GM18870 (cell line): ENCODE measurements around the gene FOS.
"Not testable (repeated sequence)": the region's sequence is repeated elsewhere in the genome, so short reads cannot be mapped to it uniquely, and the experiment has no call there.

Source experiments
- ATAC-seq: cut with Tn5 transposase; IDR thresholded peaks from one replicate; pipeline ENCODE4 v1.9.1; 2021; ENCODE audit warnings: moderate library complexity; ENCODE audit not compliant: unreplicated experiment

FOS gene

GRCh38 chr14:75274899-75275569, 3.6 kb upstream of the FOS start:
- ATAC-seq, result no peak

DNA sequence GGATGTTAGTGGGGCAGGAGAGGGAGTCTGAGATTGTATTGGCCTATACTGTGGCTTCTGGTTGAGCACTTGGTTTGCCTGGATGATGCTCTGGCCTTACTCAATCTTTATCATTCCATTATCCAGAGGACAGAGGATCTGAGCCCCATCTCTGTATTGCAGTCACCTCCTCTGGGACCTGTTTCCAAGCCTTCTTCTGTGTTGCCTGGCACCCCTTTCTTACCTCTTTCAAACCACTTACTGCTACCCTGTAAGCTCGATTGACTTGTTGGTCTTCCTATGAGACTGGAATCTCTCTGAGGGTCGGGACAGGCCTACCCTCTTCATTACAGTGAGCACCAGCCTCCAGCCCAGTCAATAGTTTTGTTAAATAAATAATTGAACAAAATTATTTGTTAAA, 3.0 kb upstream of the FOS start:
- no peak for ATAC-seq

GRCh38 chr14:75277008-75277814, 1.4 kb upstream of the FOS start:
- no peak for ATAC-seq

- no peak for ATAC-seq
Observed at GRCh38 chr14:75277815-75278421, 710 bp upstream of the FOS start.

GRCh38 chr14:75279153-75279762, 630 bp downstream of the FOS start:
- no peak for ATAC-seq

DNA sequence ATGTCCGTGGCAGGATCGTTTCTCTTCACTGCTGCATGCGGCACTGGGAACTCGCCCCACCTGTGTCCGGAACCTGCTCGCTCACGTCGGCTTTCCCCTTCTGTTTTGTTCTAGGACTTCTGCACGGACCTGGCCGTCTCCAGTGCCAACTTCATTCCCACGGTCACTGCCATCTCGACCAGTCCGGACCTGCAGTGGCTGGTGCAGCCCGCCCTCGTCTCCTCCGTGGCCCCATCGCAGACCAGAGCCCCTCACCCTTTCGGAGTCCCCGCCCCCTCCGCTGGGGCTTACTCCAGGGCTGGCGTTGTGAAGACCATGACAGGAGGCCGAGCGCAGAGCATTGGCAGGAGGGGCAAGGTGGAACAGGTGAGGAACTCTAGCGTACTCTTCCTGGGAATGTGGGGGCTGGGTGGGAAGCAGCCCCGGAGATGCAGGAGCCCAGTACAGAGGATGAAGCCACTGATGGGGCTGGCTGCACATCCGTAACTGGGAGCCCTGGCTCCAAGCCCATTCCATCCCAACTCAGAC, 1.2 kb downstream of the FOS start:
- no peak for ATAC-seq

DNA sequence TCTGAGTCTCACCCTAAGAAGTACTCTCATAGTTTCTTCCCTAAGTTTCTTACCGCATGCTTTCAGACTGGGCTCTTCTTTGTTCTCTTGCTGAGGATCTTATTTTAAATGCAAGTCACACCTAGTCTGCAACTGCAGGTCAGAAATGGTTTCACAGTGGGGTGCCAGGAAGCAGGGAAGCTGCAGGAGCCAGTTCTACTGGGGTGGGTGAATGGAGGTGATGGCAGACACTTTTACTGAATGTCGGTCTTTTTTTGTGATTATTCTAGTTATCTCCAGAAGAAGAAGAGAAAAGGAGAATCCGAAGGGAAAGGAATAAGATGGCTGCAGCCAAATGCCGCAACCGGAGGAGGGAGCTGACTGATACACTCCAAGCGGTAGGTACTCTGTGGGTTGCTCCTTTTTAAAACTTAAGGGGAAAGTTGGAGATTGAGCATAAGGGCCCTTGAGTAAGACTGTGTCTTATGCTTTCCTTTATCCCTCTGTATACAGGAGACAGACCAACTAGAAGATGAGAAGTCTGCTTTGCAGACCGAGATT, 1.7 kb downstream of the FOS start:
- no peak for ATAC-seq

GRCh38 chr14:75280831-75281653, 2.4 kb downstream of the FOS start:
- no peak for ATAC-seq

- ATAC-seq, result no peak
Observed at GRCh38 chr14:75281654-75282019, 3.0 kb downstream of the FOS start.

DNA sequence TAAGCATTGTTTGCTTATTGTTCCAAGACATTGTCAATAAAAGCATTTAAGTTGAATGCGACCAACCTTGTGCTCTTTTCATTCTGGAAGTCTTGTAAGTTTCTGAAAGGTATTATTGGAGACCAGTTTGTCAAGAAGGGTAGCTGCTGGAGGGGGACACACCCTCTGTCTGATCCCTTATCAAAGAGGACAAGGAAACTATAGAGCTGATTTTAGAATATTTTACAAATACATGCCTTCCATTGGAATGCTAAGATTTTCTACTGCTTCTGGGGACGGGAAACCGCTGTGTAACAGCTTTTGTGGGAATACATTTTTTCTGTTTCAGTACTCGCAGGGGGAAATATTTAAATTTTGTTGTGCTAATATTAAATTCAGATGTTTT, 3.5 kb downstream of the FOS start:
- no peak for ATAC-seq

- ATAC-seq, result not testable (repeated sequence)
Observed at GRCh38 chr14:75282555-75283161, 4.0 kb downstream of the FOS start.

- ATAC-seq, result no peak
Observed at GRCh38 chr14:75283162-75283832, 4.7 kb downstream of the FOS start.

GRCh38 chr14:75283833-75284563, 5.4 kb downstream of the FOS start:
- ATAC-seq, result no peak

DNA sequence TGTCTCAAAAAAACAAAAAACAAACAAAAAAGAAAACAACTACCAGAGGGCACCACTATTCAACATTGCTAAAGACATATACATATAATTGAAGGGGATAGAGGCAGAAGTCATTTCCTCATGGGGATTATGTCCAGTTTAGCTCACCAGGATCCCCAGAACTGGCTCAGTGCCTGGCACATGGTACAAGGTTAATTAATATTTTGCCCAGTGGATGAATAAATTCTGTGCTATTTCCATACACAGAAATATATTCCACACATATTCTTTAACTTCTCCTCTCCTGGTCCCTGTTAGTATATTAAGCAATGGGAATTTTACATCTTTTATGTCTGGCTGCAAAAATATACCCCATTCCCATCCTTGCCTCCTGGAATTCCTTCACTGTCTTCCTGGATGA, 6.7 kb downstream of the FOS start:
- no peak for ATAC-seq

- no peak for ATAC-seq
Observed at GRCh38 chr14:75286313-75286712, 7.7 kb downstream of the FOS start.

GRCh38 chr14:75289840-75290388, 11.3 kb downstream of the FOS start:
- no peak for ATAC-seq

DNA sequence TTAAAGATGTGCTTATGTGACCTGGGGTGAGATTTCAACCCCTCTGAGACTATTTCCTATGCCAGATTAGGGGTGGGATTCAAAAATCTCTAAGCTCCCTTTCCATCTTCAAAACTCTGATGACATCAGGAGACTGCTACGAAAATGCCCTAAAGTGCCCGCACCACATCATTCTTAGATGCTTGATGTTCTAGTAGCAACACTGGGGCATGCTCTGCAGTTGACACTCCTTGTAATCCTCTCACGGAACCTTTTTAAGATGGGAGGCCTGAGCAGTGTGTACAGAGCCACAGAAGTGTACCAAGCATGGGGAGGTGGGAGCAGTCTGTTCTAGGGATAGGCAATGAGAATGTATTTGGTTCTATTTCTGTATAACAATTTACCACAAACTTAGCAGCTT, 12.2 kb downstream of the FOS start:
- no peak for ATAC-seq

GRCh38 chr14:75291331-75291730, 12.7 kb downstream of the FOS start:
- ATAC-seq, result no peak
